ENCODE measurements around the gene FOLR2. TPM values are rescaled to one million over a fixed set of nuclear protein-coding genes. Genes with fewer than 3 reads are reported as not detected.

FOLR2 gene
- total and polyA plus RNA-seq, 4 donors: 9.4 to 31.5 (median 16.7) TPM

- Histone ChIP-seq H3K4me3 (ENCODE audit: low read depth in 1 of 3, low read length in 3 of 3) (peak overlapping the region; percentile 77 to 90 (median 82)), H3K36me3 (ENCODE audit: control insufficient read depth in 4 of 4, insufficient read depth in 3 of 4, low read depth in 1 of 4, low read length in 3 of 4) (peaks cover 0 to 3% (median under 1%) of the 10 kb centered on the region in 4 donors), H3K27ac (ENCODE audit: low read depth in 1 of 2, low read length in 2 of 2) (peak overlapping the region; percentile 82 to 90), H3K9me3 (ENCODE audit: control insufficient read depth in 4 of 4, low read length in 3 of 4) (no peaks in the 10 kb centered on the region), H3K4me1 (ENCODE audit: control insufficient read depth in 4 of 4, insufficient read depth in 4 of 4, low read length in 3 of 4) (peaks cover 1 to 23% (median 11%) of the 10 kb centered on the region in 4 donors), H3K27me3 (ENCODE audit: control insufficient read depth in 4 of 4, insufficient read depth in 4 of 4, low read length in 3 of 4) (no peaks in the 10 kb centered on the region), H3K9ac (ENCODE audit: low read depth in 1 of 2, low read length in 2 of 2) (peak overlapping the region; percentile 24 to 90)
- under 1% methylated on average over 47 of the region's 47 CpGs for WGBS
- TF ChIP-seq RXRA (IDR thresholded peaks at IDR 0.05): peak; percentile 42 to 53
- TF ChIP-seq GABPA (IDR thresholded peaks at IDR 0.05 in 1 of 2, conservative IDR thresholded peaks at IDR 0.05 in 1 of 2): peak in 1 of 2 donors; percentile 79
- peak; percentile 71 for TF ChIP-seq SP1 (IDR thresholded peaks at IDR 0.05)
- peak; percentile 66 for TF ChIP-seq YY1 (IDR thresholded peaks at IDR 0.05)
- TF ChIP-seq HNF4G (IDR thresholded peaks at IDR 0.05): no peak
- no peak for TF ChIP-seq ZBTB33 (IDR thresholded peaks at IDR 0.05)
- peak; percentile 59 for TF ChIP-seq REST (IDR thresholded peaks at IDR 0.05)
- TF ChIP-seq FOXA1 (IDR thresholded peaks at IDR 0.05): no peak
- TF ChIP-seq TAF1 (conservative IDR thresholded peaks at IDR 0.05): no peak
- TF ChIP-seq RAD21 (IDR thresholded peaks at IDR 0.05): peak in 1 of 2 donors; percentile 38
- TF ChIP-seq EGR1 (IDR thresholded peaks at IDR 0.05; ENCODE audit: low read depth in 2 of 2): peak in 1 of 2 donors; percentile 52
- TF ChIP-seq ATF3 (IDR thresholded peaks at IDR 0.05): no peak
- peak in 1 of 2 donors; percentile 75 for TF ChIP-seq JUND (IDR thresholded peaks at IDR 0.05)
- TF ChIP-seq MAX (IDR thresholded peaks at IDR 0.05): no peak
- TF ChIP-seq NR2F2 (IDR thresholded peaks at IDR 0.05): peak; percentile 56
- TF ChIP-seq HNF4A (conservative IDR thresholded peaks at IDR 0.05): peak; percentile 47 to 60
- TF ChIP-seq FOXA2 (IDR thresholded peaks at IDR 0.05): no peak
- no peak for TF ChIP-seq CTCF (IDR thresholded peaks at IDR 0.05; ENCODE audit: low read depth, low read length, missing input control)
- DNase-seq (ENCODE audit: low spot score): peak; percentile 88
These were observed 6.5 kb downstream of the FOLR2 start for GRCh38 chr11:72222907-72223614.
